Gastrocnemius medialis (tissue), 4 donors: ENCODE measurements around the gene PHF11. TPM values are rescaled to one million over a fixed set of nuclear protein-coding genes. Genes with fewer than 3 reads are reported as not detected.
"Not testable (repeated sequence)": the region's sequence is repeated elsewhere in the genome, so short reads cannot be mapped to it uniquely, and the experiment has no call there.

Source experiments
- ATAC-seq, 2 donors: fragments of 150-250 bp; one replicate each; pipeline ENCODE4 v1.9.1; 2016
- DNase-seq, 2 donors: peaks; one replicate each; pipeline ENCODE4 v3.0.0-alpha.2; 2019
- H3K27ac ChIP-seq, 4 donors: fragments of 200-600 bp; sonication (generic); 1 replicate in 1 of 4; 2 replicates in 3 of 4; pipeline ENCODE4 v1.5.1; 2016 to 2018; ENCODE audit warnings: mild to moderate bottlenecking in 2 of 4, moderate library complexity in 1 of 4
- H3K27me3 ChIP-seq, 3 donors: fragments of 200-600 bp; sonication (generic) in 2 of 3; 1 replicate in 1 of 3; 2 replicates in 2 of 3; pipeline versions ENCODE4 v1.5.1 to v1.6.0; 2016 to 2019; ENCODE audit warnings: mild to moderate bottlenecking in 1 of 3, moderate library complexity in 1 of 3
- H3K36me3 ChIP-seq, 2 donors: fragments of 200-600 bp; sonication (generic) in 1 of 2; one replicate each; pipeline ENCODE4 v1.5.1; 2017 to 2018
- H3K4me1 ChIP-seq, 2 donors: fragments of 200-600 bp; sonication (generic) in 1 of 2; one replicate each; pipeline ENCODE4 v1.5.1; 2016 to 2017; ENCODE audit warnings: mild to moderate bottlenecking in 2 of 2
- H3K4me3 ChIP-seq, 4 donors: fragments of 200-600 bp; sonication (generic) in 3 of 4; 1 replicate in 1 of 4; 2 replicates in 3 of 4; pipeline ENCODE4 v1.5.1; 2016 to 2019; ENCODE audit warnings: mild to moderate bottlenecking in 2 of 4
- H3K9me3 ChIP-seq, 3 donors: fragments of 200-600 bp; sonication (generic) in 2 of 3; 1 replicate in 1 of 3; 2 replicates in 2 of 3; pipeline ENCODE4 v1.5.1; 2016 to 2019
- CTCF ChIP-seq, 5 experiments: fragments of 450-650 bp in 3 of 5; fragments of 200-600 bp in 2 of 5; sonication (generic) in 2 of 5; IDR thresholded peaks in 4 of 5; conservative IDR thresholded peaks in 1 of 5; 1 replicate in 4 of 5; 2 replicates in 1 of 5; pipeline ENCODE4 v1.5.1; 2016 to 2019; ENCODE audit warnings: antibody characterized with exemption in 5 of 5, mild to moderate bottlenecking in 3 of 5, moderate library complexity in 3 of 5
- POLR2A ChIP-seq, 2 donors: fragments of 450-650 bp; IDR thresholded peaks; one replicate each; pipeline ENCODE4 v1.6.1; 2017; ENCODE audit warnings: antibody characterized with exemption in 2 of 2, mild to moderate bottlenecking in 2 of 2, moderate library complexity in 2 of 2
- in situ Hi-C, 4 donors: fragments of 200-750 bp; cut with MboI; loops; one replicate each; pipeline versions ENCODE4 v1.15.0 to v1.8.0; 2017; ENCODE audit warnings: low sequenced_read_pairs in 4 of 4
- intact Hi-C: fragments of 100-400 bp; cut with DNase I; formaldehyde crosslinking; loops from one replicate; pipeline ENCODE4 v1.15.1; 2023; ENCODE audit warnings: low total_unique reads
- total RNA-seq, 4 donors: library from RNA; depleted of rRNA; stranded (reverse); fragments of >200 nt; gene quantifications; one replicate each; pipeline versions ENCODE4 v1.1.0 to v1.2.3, GENCODE V29; 2016

The PHF11 gene
- total RNA-seq, 4 donors from 2014 or later: 6.5 to 17.7 (median 13.8) TPM

- ATAC-seq: no peak
- Histone ChIP-seq H3K4me3 (no peak overlapping the region), H3K27me3 (no peaks in the 10 kb centered on the region), H3K9me3 (no peaks in the 10 kb centered on the region), H3K27ac (no peak overlapping the region), H3K4me1 (no peaks in the 10 kb centered on the region), H3K36me3 (peaks cover 0 to 23% of the 10 kb centered on the region in 2 donors)
- no peak for TF ChIP-seq POLR2A (IDR thresholded peaks at IDR 0.05)
- no peak for TF ChIP-seq CTCF (IDR thresholded peaks at IDR 0.05 in 4 of 5, conservative IDR thresholded peaks at IDR 0.05 in 1 of 5)
- DNase-seq: no peak
- in situ Hi-C loops (no loop called here), intact Hi-C loops (no loop called here)
These were observed 64.7 kb downstream of the PHF11 start for GRCh38 chr13:49560270-49561061.

- peaks cover 0 to 23% of the 10 kb centered on the region in 2 donors for H3K36me3 ChIP-seq
These were observed 65.3 kb downstream of the PHF11 start for GRCh38 chr13:49561062-49561410.

GRCh38 chr13:49563516-49563915, 67.8 kb downstream of the PHF11 start:
- no peak for ATAC-seq
- in situ Hi-C loops: no loop called here
- Histone ChIP-seq H3K27ac (no peak overlapping the region), H3K27me3 (no peaks in the 10 kb centered on the region), H3K4me1 (no peaks in the 10 kb centered on the region), H3K4me3 (no peak overlapping the region), H3K36me3 (peaks cover 0 to 19% of the 10 kb centered on the region in 2 donors), H3K9me3 (no peaks in the 10 kb centered on the region)
- intact Hi-C loops: no loop called here
- no peak for TF ChIP-seq POLR2A (IDR thresholded peaks at IDR 0.05)
- TF ChIP-seq CTCF (IDR thresholded peaks at IDR 0.05 in 4 of 5, conservative IDR thresholded peaks at IDR 0.05 in 1 of 5): no peak
- DNase-seq: no peak

More at GRCh38 chr13:49561062-49561410, 65.3 kb downstream of the PHF11 start:
- no peak overlapping the region for H3K27ac ChIP-seq
- no peak overlapping the region for H3K4me3 ChIP-seq
- intact Hi-C loops: no loop called here
- no peaks in the 10 kb centered on the region for H3K27me3 ChIP-seq
- ATAC-seq (no peak), DNase-seq (no peak)
- no peaks in the 10 kb centered on the region for H3K4me1 ChIP-seq
- TF ChIP-seq POLR2A (IDR thresholded peaks at IDR 0.05) (no peak), CTCF (IDR thresholded peaks at IDR 0.05 in 4 of 5, conservative IDR thresholded peaks at IDR 0.05 in 1 of 5) (no peak)
- in situ Hi-C loops: no loop called here
- H3K9me3 ChIP-seq: no peaks in the 10 kb centered on the region

- H3K27me3 ChIP-seq, H3K4me1 ChIP-seq, H3K27ac ChIP-seq, DNase-seq, H3K36me3 ChIP-seq, ATAC-seq, intact Hi-C loops, in situ Hi-C loops, H3K9me3 ChIP-seq, H3K4me3 ChIP-seq: not testable (repeated sequence)
These were observed 69.7 kb downstream of the PHF11 start for GRCh38 chr13:49565461-49565860.

- in situ Hi-C loops: no loop called here
- ATAC-seq (no peak), DNase-seq (no peak)
- Histone ChIP-seq H3K27ac (no peak overlapping the region), H3K36me3 (peaks cover 0 to 5% of the 10 kb centered on the region in 2 donors), H3K4me1 (no peaks in the 10 kb centered on the region), H3K4me3 (no peak overlapping the region), H3K9me3 (no peaks in the 10 kb centered on the region), H3K27me3 (no peaks in the 10 kb centered on the region)
- TF ChIP-seq POLR2A (IDR thresholded peaks at IDR 0.05) (no peak), CTCF (IDR thresholded peaks at IDR 0.05 in 4 of 5, conservative IDR thresholded peaks at IDR 0.05 in 1 of 5) (no peak)
- intact Hi-C loops: no loop called here
These were observed 70.7 kb downstream of the PHF11 start for GRCh38 chr13:49566461-49566860.
